ENCODE measurements around the gene BICDL2.
A peak's percentile ranks its signal among the peaks of the same experiment; 100 is the strongest.

Gene BICDL2

GRCh38 chr16:2980227-2981176, 56.2 kb downstream of the BICDL2 start, which contains the start of gene PKMYT1:
PKMYT1 (minus strand) TSS chr16:2980446; CDS start chr16:2979657, 789 bp downstream.
- DNase-seq = peak; percentile 55

- no peak for DNase-seq
Observed at GRCh38 chr16:2979669-2980226, 57.0 kb downstream of the BICDL2 start.
